Endothelial cell of umbilical vein (primary cell): ENCODE measurements around the gene NEDD4L. TPM values are rescaled to one million over a fixed set of nuclear protein-coding genes. Genes with fewer than 3 reads are reported as not detected.

ENCODE experiments used
- BruUV-seq: library from RNA; stranded (reverse); fragments of 400-500 nt; replicated peaks from 2 replicates; lab custom pipeline; 2021; lab: Mats Ljungman, UMichigan
- CTCF ChIA-PET: fragments of 300-600, 350-600 bp; sonication (Branson Sonifier 250); formaldehyde crosslinking; loops from one replicate; lab custom pipeline; 2021; ENCODE audit warnings: antibody characterized with exemption, inconsistent platforms; lab: Charles Lee
- POLR2A ChIA-PET: fragments of 300-600, 350-600 bp; sonication (Branson Sonifier 250); formaldehyde crosslinking; loops from one replicate; lab custom pipeline; 2021; ENCODE audit warnings: antibody characterized with exemption, inconsistent platforms; lab: Charles Lee
- DNase-seq: peaks from one replicate; pipeline ENCODE4 v3.0.0-alpha.2; 2011; ENCODE audit warnings: low read depth, low spot score
- FAIRE-seq: peaks from 2 replicates; lab custom pipeline; 2011; peaks lifted over from hg19 to GRCh38; lab: Jason Lieb, UNC
- H2AFZ ChIP-seq: 2 replicates; pipeline ENCODE4 v1.6.0; 2012; ENCODE audit warnings: low read depth, low read length, control low read depth, inconsistent platforms
- H3K27ac ChIP-seq: 2 replicates; pipeline ENCODE4 v1.5.1; 2011; ENCODE audit warnings: low read depth, mild to moderate bottlenecking, control low read depth, low read length, moderate library complexity; ENCODE audit not compliant: insufficient read depth
- H3K27me3 ChIP-seq, 2 experiments: 2 replicates each; pipeline versions ENCODE4 v1.6.0 to v1.6.1; 2011; ENCODE audit warnings: low read length in 2 of 2, mixed read lengths in 1 of 2; ENCODE audit not compliant: control insufficient read depth in 2 of 2, insufficient read depth in 2 of 2
- H3K36me3 ChIP-seq, 2 experiments: 2 replicates in 1 of 2; 3 replicates in 1 of 2; pipeline ENCODE4 v1.5.1; 2011; ENCODE audit warnings: low read length in 2 of 2, mild to moderate bottlenecking in 1 of 2, moderate library complexity in 1 of 2; ENCODE audit not compliant: control insufficient read depth in 2 of 2, insufficient read depth in 2 of 2; ENCODE audit errors: extremely low read depth in 1 of 2
- H3K4me1 ChIP-seq: 3 replicates; pipeline ENCODE4 v1.5.1; 2011; ENCODE audit warnings: mild to moderate bottlenecking, low read length; ENCODE audit not compliant: control insufficient read depth, insufficient read depth; ENCODE audit errors: extremely low read depth
- H3K4me2 ChIP-seq: 2 replicates; pipeline ENCODE4 v1.6.1; 2011; ENCODE audit warnings: low read length, control low read depth, mixed read lengths; ENCODE audit not compliant: insufficient read depth
- H3K4me3 ChIP-seq, 3 experiments: fragments of 200-600 bp in 1 of 3; sonication (generic), shearing (Covaris generic) in 1 of 3; replicated peaks in 1 of 3; 2 replicates each; pipeline ENCODE4 v1.5.1; 2011 to 2016; ENCODE audit warnings: control low read depth in 3 of 3, low read length in 3 of 3, mild to moderate bottlenecking in 2 of 3, inconsistent platforms in 1 of 3, low read depth in 1 of 3, moderate library complexity in 1 of 3; ENCODE audit not compliant: insufficient read depth in 1 of 3
- H3K79me2 ChIP-seq: 2 replicates; pipeline ENCODE4 v1.6.0; 2012; ENCODE audit warnings: low read length, inconsistent platforms; ENCODE audit not compliant: control insufficient read depth, insufficient read depth
- H3K9ac ChIP-seq: replicated peaks from 2 replicates; pipeline ENCODE3; 2011; ENCODE audit warnings: low read length, control low read depth; ENCODE audit not compliant: insufficient read depth; ENCODE audit errors: extremely low read depth
- H3K9me1 ChIP-seq: replicated peaks from 3 replicates; pipeline ENCODE4 v1.6.0; 2011; ENCODE audit warnings: mild to moderate bottlenecking, low read length; ENCODE audit not compliant: control insufficient read depth, insufficient read depth; ENCODE audit errors: extremely low read depth
- H3K9me3 ChIP-seq: replicated peaks from 2 replicates; pipeline ENCODE4 v1.5.1; 2012; ENCODE audit warnings: low read length, inconsistent platforms; ENCODE audit not compliant: control insufficient read depth, insufficient read depth
- H4K20me1 ChIP-seq: replicated peaks from 2 replicates; pipeline ENCODE3; 2011; ENCODE audit warnings: mild to moderate bottlenecking, low read length; ENCODE audit not compliant: control insufficient read depth, insufficient read depth; ENCODE audit errors: extremely low read depth
- EZH2 ChIP-seq: IDR thresholded peaks from 2 replicates; pipeline ENCODE4 v1.6.1; 2012; ENCODE audit warnings: borderline replicate concordance, low read depth, mild to moderate bottlenecking, moderate library complexity, low read length, inconsistent platforms; ENCODE audit not compliant: severe bottlenecking
- FOS ChIP-seq: IDR thresholded peaks from 2 replicates; pipeline ENCODE4 v1.6.1; 2011; ENCODE audit warnings: mild to moderate bottlenecking, low read length, moderate library complexity, borderline replicate concordance; ENCODE audit not compliant: insufficient read depth
- GATA2 ChIP-seq: IDR thresholded peaks from 2 replicates; pipeline ENCODE4 v1.7.0; 2011; ENCODE audit warnings: low read depth, mild to moderate bottlenecking, moderate library complexity, mixed read lengths, low read length; ENCODE audit not compliant: insufficient read length, insufficient read depth
- JUN ChIP-seq: IDR thresholded peaks from 2 replicates; pipeline ENCODE4 v1.6.1; 2011; ENCODE audit warnings: borderline replicate concordance, low read depth; ENCODE audit not compliant: insufficient read length, insufficient read depth
- MYC ChIP-seq: IDR thresholded peaks from one replicate; pipeline ENCODE4 v1.6.1; 2011; ENCODE audit warnings: mild to moderate bottlenecking, low read depth, low read length
- POLR2A ChIP-seq: IDR thresholded peaks from 2 replicates; pipeline ENCODE4 v1.6.1; 2012; ENCODE audit warnings: low read depth, mild to moderate bottlenecking, control low read depth, low read length
- POLR2AphosphoS5 ChIP-seq: IDR thresholded peaks from 2 replicates; pipeline ENCODE4 v1.6.1; 2012; ENCODE audit warnings: low read depth, mild to moderate bottlenecking, control low read depth, low read length, moderate library complexity; ENCODE audit not compliant: insufficient read depth
- dilution Hi-C: fragments of 300-500 bp; cut with MboI; formaldehyde crosslinking; loops from one replicate; pipeline ENCODE4 v1.15.0; 2019; ENCODE audit warnings: low sequenced_read_pairs; ENCODE audit not compliant: extremely low pct_ligation_motif_present
- intact Hi-C: fragments of 100-400 bp; cut with micrococcal nuclease; formaldehyde crosslinking; loops from one replicate; pipeline ENCODE4 v1.10.0; 2022
- polyA plus RNA-seq, 4 experiments: library from polyadenylated mRNA; depleted of rRNA in 3 of 4; stranded (reverse) in 3 of 4; unstranded in 1 of 4; fragments of >200 nt; gene quantifications; 2 replicates each; pipeline versions ENCODE4 v1.2.1 to v1.2.3, GENCODE V29; 2011 to 2012; ENCODE audit warnings: missing spikeins in 1 of 4
- total RNA-seq: library from RNA; stranded (reverse); gene quantifications from 2 replicates; pipeline ENCODE4 v1.2.3, GENCODE V29; 2021
- TF ChIP-seq, protein P1 (sequence below): IDR thresholded peaks from 2 replicates; pipeline ENCODE4 v1.6.1; 2011; ENCODE audit not compliant: insufficient read depth, insufficient read length

Gene NEDD4L
- total and polyA plus RNA-seq, 2 donors (not counting 3 experiments of a cell fraction or from before 2014, with no cell fraction given): 20.5 to 78.9 TPM

GRCh38 chr18:58285449-58286130, 241.6 kb downstream of the NEDD4L start:
- Histone ChIP-seq H3K27me3 (no peaks in the 10 kb centered on the region), H3K9me1 (no peaks in the 10 kb centered on the region), H3K27ac (no peak overlapping the region), H3K36me3 (no peaks in the 10 kb centered on the region), H3K4me3 (no peak overlapping the region), H3K79me2 (no peaks in the 10 kb centered on the region), H2AFZ (no peak overlapping the region), H3K9me3 (no peaks in the 10 kb centered on the region), H3K4me1 (peaks cover 32% of the 10 kb centered on the region), H3K9ac (no peak overlapping the region), H4K20me1 (no peaks in the 10 kb centered on the region), H3K4me2 (no peak overlapping the region)
- DNase-seq (no peak), FAIRE-seq (no peak)
- dilution Hi-C loops (no loop called here), intact Hi-C loops (no loop called here)
- ChIA-PET POLR2A (no interaction called here), CTCF (interaction anchor here (0.8 to 1.5 kb wide), 3 partner anchors 12 to 53 kb away, joined by 3 to 4 read pairs (median 3); no protein-coding TSS in a partner anchor)
- BruUV-seq: no TSS peak
- TF ChIP-seq MYC: no peak
- TF ChIP-seq POLR2A: no peak
- TF ChIP-seq GATA2: no peak
- no peak for TF ChIP-seq FOS
- TF ChIP-seq, protein P1, sequence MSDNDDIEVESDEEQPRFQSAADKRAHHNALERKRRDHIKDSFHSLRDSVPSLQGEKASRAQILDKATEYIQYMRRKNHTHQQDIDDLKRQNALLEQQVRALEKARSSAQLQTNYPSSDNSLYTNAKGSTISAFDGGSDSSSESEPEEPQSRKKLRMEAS: no peak
- no peak for TF ChIP-seq POLR2AphosphoS5
- no peak for TF ChIP-seq JUN
- TF ChIP-seq EZH2: no peak
